HepG2 (cell line): Measurements from ENCODE around the gene CERS6. TPM values are rescaled to one million over a fixed set of nuclear protein-coding genes. Genes with fewer than 3 reads are reported as not detected.

Experiments used
- ATAC-seq: fragments of 200-7000 bp; cut with Tn5 transposase; 3 replicates; pipeline ENCODE4 v1.9.1; 2020; ENCODE audit warnings: mild to moderate bottlenecking, moderate library complexity
- BruUV-seq: library from RNA; stranded (reverse); fragments of 400-500 nt; replicated peaks from 2 replicates; lab custom pipeline; 2021; lab: Mats Ljungman, UMichigan
- CTCF ChIA-PET: fragments of 300-600 bp; formaldehyde crosslinking; extraction: SDS; loops from one replicate; lab custom pipeline; 2021; ENCODE audit warnings: low total read pairs, inconsistent platforms, low intra/inter-chr PET ratio; lab: Yijun Ruan, JAX
- POLR2A ChIA-PET: fragments of 350-600 bp; sonication (Branson Sonifier 250); formaldehyde crosslinking; loops from one replicate; lab custom pipeline; 2020; ENCODE audit warnings: antibody characterized with exemption, inconsistent platforms; lab: Yijun Ruan, JAX
- DNase-seq: peaks from one replicate; pipeline ENCODE4 v3.0.0-alpha.2; 2015; ENCODE audit warnings: low spot score
- FAIRE-seq: peaks from 3 replicates; lab custom pipeline; 2011; peaks lifted over from hg19 to GRCh38; lab: Jason Lieb, UNC
- H2AFZ ChIP-seq: one replicate; pipeline ENCODE4 v1.6.1; 2011; ENCODE audit warnings: low read length, inconsistent platforms
- H3K27ac ChIP-seq: fragments of 300-600 bp; 3 replicates; pipeline ENCODE4 v1.8.0; 2011; ENCODE audit warnings: mixed run types, mild to moderate bottlenecking, mixed read lengths, low read length, inconsistent platforms; ENCODE audit not compliant: insufficient read depth; ENCODE audit errors: extremely low read length
- H3K27me3 ChIP-seq, 2 experiments: fragments of 200-600 bp in 1 of 2; 2 replicates in 1 of 2; 3 replicates in 1 of 2; pipeline versions ENCODE4 v1.6.0 to v1.8.0; 2011; ENCODE audit warnings: low read length in 2 of 2, mild to moderate bottlenecking in 2 of 2, moderate library complexity in 2 of 2, inconsistent platforms in 1 of 2; ENCODE audit not compliant: insufficient read depth in 2 of 2, control insufficient read depth in 1 of 2
- H3K36me3 ChIP-seq, 2 experiments: fragments of 200-600 bp in 1 of 2; replicated peaks in 1 of 2; 2 replicates in 1 of 2; 3 replicates in 1 of 2; pipeline versions ENCODE4 v1.5.1 to v1.8.0; 2011; ENCODE audit warnings: low read length in 2 of 2, inconsistent platforms in 1 of 2; ENCODE audit not compliant: insufficient read depth in 2 of 2, control insufficient read depth in 1 of 2
- H3K4me1 ChIP-seq: 2 replicates; pipeline ENCODE4 v1.5.1; 2012; ENCODE audit warnings: low read length, inconsistent platforms; ENCODE audit not compliant: insufficient read depth
- H3K4me2 ChIP-seq: 2 replicates; pipeline ENCODE4 v1.6.0; 2011; ENCODE audit warnings: low read depth, low read length, inconsistent platforms
- H3K4me3 ChIP-seq, 3 experiments: fragments of 200-600 bp in 1 of 3; sonication (generic), shearing (Covaris generic) in 1 of 3; replicated peaks in 1 of 3; 2 replicates each; pipeline ENCODE4 v1.5.1; 2011 to 2016; ENCODE audit warnings: low read length in 3 of 3, inconsistent platforms in 2 of 3, low read depth in 2 of 3, mild to moderate bottlenecking in 2 of 3, control low read depth in 1 of 3, mixed read lengths in 1 of 3; ENCODE audit not compliant: insufficient read depth in 1 of 3
- H3K79me2 ChIP-seq: one replicate; pipeline ENCODE4 v1.6.1; 2011; ENCODE audit warnings: low read length, inconsistent platforms; ENCODE audit not compliant: insufficient read depth
- H3K9ac ChIP-seq: 2 replicates; pipeline ENCODE4 v1.6.0; 2011; ENCODE audit warnings: mild to moderate bottlenecking, low read depth, low read length, inconsistent platforms; ENCODE audit not compliant: insufficient read depth
- H3K9me3 ChIP-seq: 2 replicates; pipeline ENCODE4 v1.5.1; 2012; ENCODE audit warnings: mild to moderate bottlenecking, low read length
- H4K20me1 ChIP-seq: 2 replicates; pipeline ENCODE4 v1.6.0; 2011; ENCODE audit warnings: inconsistent platforms, mild to moderate bottlenecking, low read length, moderate library complexity; ENCODE audit not compliant: insufficient read depth
- EZH2 ChIP-seq: conservative IDR thresholded peaks from 2 replicates; pipeline ENCODE4 v1.6.1; 2012; ENCODE audit warnings: mild to moderate bottlenecking, low read depth, low read length, moderate library complexity
- FOXO4 ChIP-seq: sonication (generic); formaldehyde crosslinking; conservative IDR thresholded peaks from 2 replicates; pipeline ENCODE4 v1.8.1; 2023; ENCODE audit warnings: missing genetic modification reagents
- GABPB1 ChIP-seq: IDR thresholded peaks from 2 replicates; pipeline ENCODE4 v1.6.1; 2016; ENCODE audit warnings: mild to moderate bottlenecking, missing genetic modification reagents, moderate library complexity, missing compliant biosample characterization
- KAT7 ChIP-seq: IDR thresholded peaks from 2 replicates; pipeline ENCODE4 v1.6.1; 2018; ENCODE audit warnings: borderline replicate concordance, missing compliant biosample characterization
- LCORL ChIP-seq, 2 experiments: fragments of 450-650 bp in 1 of 2; sonication (generic) in 1 of 2; formaldehyde crosslinking in 1 of 2; IDR thresholded peaks; 2 replicates each; pipeline versions ENCODE4 v1.5.0 to v1.6.1; 2017 to 2020; ENCODE audit warnings: antibody characterized with exemption in 1 of 2, missing genetic modification reagents in 1 of 2
- PAX8 ChIP-seq: sonication (generic); formaldehyde crosslinking; IDR thresholded peaks from 2 replicates; pipeline ENCODE4 v1.8.0; 2022; ENCODE audit warnings: mild to moderate bottlenecking, missing genetic modification reagents, borderline replicate concordance
- WGBS: methylation state at CpG from one replicate; pipeline ENCODE4 v1.1.6; 2017; ENCODE audit warnings: low lambda C conversion rate; 5-methylcytosine and 5-hydroxymethylcytosine counted together
- in situ Hi-C: cut with HindIII; loops from 2 replicates; pipeline ENCODE4 v1.10.0; 2017; ENCODE audit warnings: low pct_unique_long_range_greater_than_20kb; ENCODE audit not compliant: extremely low pct_ligation_motif_present
- intact Hi-C: fragments of 100-400 bp; cut with micrococcal nuclease; formaldehyde crosslinking; loops from one replicate; pipeline ENCODE4 v1.10.0; 2022; ENCODE audit not compliant: unreplicated experiment
- polyA plus RNA-seq, 8 experiments: library from polyadenylated mRNA; depleted of rRNA in 3 of 8; stranded (reverse) in 7 of 8; unstranded in 1 of 8; fragments of >200 nt; fragmentation: Illumina TruSeq in 4 of 8; extraction: Trizol in 4 of 8; gene quantifications; 2 replicates each; pipeline versions ENCODE4 v1.2.1 to v1.2.3, GENCODE V29; 2011 to 2016; ENCODE audit warnings: low read depth in 4 of 8, missing spikeins in 1 of 8, mixed read lengths in 1 of 8; ENCODE audit not compliant: insufficient read depth in 1 of 8
- total RNA-seq, 5 experiments: library from RNA; depleted of rRNA; stranded (reverse); fragments of >200 nt; fragmentation: Illumina TruSeq; extraction: Trizol; gene quantifications; 2 replicates each; pipeline ENCODE4 v1.2.3, GENCODE V29; 2016; ENCODE audit warnings: low read depth in 1 of 5

Gene CERS6
- total and polyA plus RNA-seq, 2 of the 13 experiments (the other 11 are each of a cell fraction or from before 2014, with no cell fraction given), result 10.1 to 20.3 TPM

- TF ChIP-seq KAT7, result no peak
Observed at GRCh38 chr2:168432565-168433186, 23.4 kb upstream of the CERS6 start (continued).

DNA sequence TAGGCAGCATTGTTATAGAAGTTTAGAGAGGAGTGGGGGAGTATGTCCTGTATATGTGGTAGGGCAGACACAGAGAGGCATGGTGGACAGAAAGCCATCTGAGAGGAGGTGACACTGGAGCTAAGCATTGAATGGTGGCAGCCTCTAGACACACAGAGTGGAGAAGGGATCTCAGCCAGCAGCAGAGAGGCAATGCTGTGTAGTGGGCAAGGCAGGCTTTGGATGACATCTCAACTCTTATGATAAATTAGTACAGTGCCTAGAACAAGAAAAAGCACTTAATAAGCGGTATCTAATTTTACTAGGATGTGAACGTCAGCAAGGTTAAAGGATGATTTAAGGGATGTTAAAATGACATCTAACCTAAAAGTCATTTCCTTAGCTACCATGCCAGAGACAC, 22.5 kb upstream of the CERS6 start:
- H3K9me3 ChIP-seq, result no peaks in the 10 kb centered on the region
- no peak overlapping the region for H3K27ac ChIP-seq
- H3K27me3 ChIP-seq, result peaks cover 0 to 6% of the 10 kb centered on the region in 2 experiments; a peak in 2 of 5 replicates
- BruUV-seq, result no TSS peak
- no peak overlapping the region for H3K4me3 ChIP-seq
- H3K9ac ChIP-seq, result no peak overlapping the region
- POLR2A ChIA-PET, result no interaction called here
- no peaks in the 10 kb centered on the region for H4K20me1 ChIP-seq
- TF ChIP-seq FOXO4 (0 out of 2 replicates have a peak, but pooled peaks have one; percentile 26), PAX8 (CRISPR knock-in tag) (no peak), GABPB1 (CRISPR knock-in tag) (no peak)
- FAIRE-seq (no peak), ATAC-seq (no peak), DNase-seq (no peak)
- CTCF ChIA-PET, result no interaction called here
- intact Hi-C loops, result no loop called here
- in situ Hi-C loops, result no loop called here
- no peak overlapping the region for H3K4me2 ChIP-seq
- no peaks in the 10 kb centered on the region for H3K4me1 ChIP-seq
- no peak overlapping the region for H2AFZ ChIP-seq
- 76% methylated on average over 2 of the region's 2 CpGs for WGBS
- H3K36me3 ChIP-seq, result no peaks in the 10 kb centered on the region
- H3K79me2 ChIP-seq, result no peaks in the 10 kb centered on the region

DNA sequence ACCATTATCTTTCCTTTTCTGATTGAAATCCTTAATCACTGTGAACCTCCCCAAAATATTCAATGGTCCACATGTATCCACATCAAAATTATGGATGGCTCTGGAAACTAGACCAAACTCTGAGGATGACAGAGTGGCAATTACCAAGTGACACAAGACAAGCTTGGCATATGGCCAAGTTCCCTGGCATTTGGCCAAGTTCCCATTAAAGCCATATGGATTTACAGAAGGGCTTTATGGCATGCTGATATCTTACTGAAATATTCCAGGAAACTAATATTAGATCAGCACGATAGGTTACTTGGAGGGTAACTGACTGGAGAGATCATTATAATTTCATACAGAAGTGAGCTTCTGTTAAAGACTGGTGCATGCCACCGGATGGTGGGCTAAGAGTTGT, 21.9 kb upstream of the CERS6 start:
- H3K4me1 ChIP-seq, result no peaks in the 10 kb centered on the region
- no peak for DNase-seq
- no peaks in the 10 kb centered on the region for H4K20me1 ChIP-seq
- H3K4me3 ChIP-seq, result no peak overlapping the region
- ATAC-seq, result no peak
- in situ Hi-C loops (no loop called here), intact Hi-C loops (no loop called here)
- H3K4me2 ChIP-seq, result no peak overlapping the region
- WGBS, result 87% methylated on average over 2 of the region's 2 CpGs
- CTCF ChIA-PET, result no interaction called here
- no TSS peak for BruUV-seq
- FAIRE-seq, result no peak
- H3K36me3 ChIP-seq, result no peaks in the 10 kb centered on the region
- no peak overlapping the region for H2AFZ ChIP-seq
- H3K27me3 ChIP-seq, result peaks cover 0 to 11% of the 10 kb centered on the region in 2 experiments; a peak in 2 of 5 replicates
- TF ChIP-seq LCORL (IDR thresholded peaks at IDR 0.05) (peak; percentile 97), LCORL (CRISPR knock-in tag; IDR thresholded peaks at IDR 0.05) (no peak), EZH2 (no peak)
- TF ChIP-seq, all 625 proteins: peak for 1
- POLR2A ChIA-PET, result no interaction called here
- H3K9ac ChIP-seq, result no peak overlapping the region
- no peaks in the 10 kb centered on the region for H3K9me3 ChIP-seq
- no peak overlapping the region for H3K27ac ChIP-seq
- H3K79me2 ChIP-seq, result no peaks in the 10 kb centered on the region
